HepG2 (cell line): Measurements from ENCODE around the gene VAMP8. TPM values are rescaled to one million over a fixed set of nuclear protein-coding genes. Genes with fewer than 3 reads are reported as not detected.

Source experiments
- ASH2L ChIP-seq: fragments of 300-600, 200-600 bp; sonication (generic); IDR thresholded peaks from 2 replicates; pipeline ENCODE4 v1.7.0; 2017; ENCODE audit warnings: low read depth, mild to moderate bottlenecking, moderate library complexity, mixed read lengths, low read length; ENCODE audit not compliant: insufficient read length
- BATF2 ChIP-seq: sonication (generic); formaldehyde crosslinking; IDR thresholded peaks from 2 replicates; pipeline ENCODE4 v1.8.0; 2022; ENCODE audit warnings: mild to moderate bottlenecking, missing genetic modification reagents, moderate library complexity
- CENPT ChIP-seq: sonication (generic); formaldehyde crosslinking; IDR thresholded peaks from 2 replicates; pipeline ENCODE4 v1.8.0; 2022; ENCODE audit warnings: low read depth, mild to moderate bottlenecking, moderate library complexity, missing genetic modification reagents
- MBNL3 ChIP-seq: fragments of 250-450 bp; sonication (Bioruptor Pico); conservative IDR thresholded peaks from 2 replicates; pipeline ENCODE4 v1.8.0; 2022; ENCODE audit warnings: mild to moderate bottlenecking, inconsistent platforms
- NBN ChIP-seq: fragments of 450-650 bp; conservative IDR thresholded peaks from 2 replicates; pipeline ENCODE4 v1.6.1; 2017
- NR2C2 ChIP-seq: sonication (generic); formaldehyde crosslinking; IDR thresholded peaks from 2 replicates; pipeline ENCODE4 v1.4.0; 2020; ENCODE audit warnings: missing genetic modification reagents, mild to moderate bottlenecking, moderate library complexity, borderline replicate concordance
- REXO4 ChIP-seq: sonication (generic); formaldehyde crosslinking; IDR thresholded peaks from 2 replicates; pipeline ENCODE4 v1.8.0; 2022; ENCODE audit warnings: missing genetic modification reagents, mild to moderate bottlenecking, borderline replicate concordance
- ZNF282 ChIP-seq: fragments of 450-650 bp; IDR thresholded peaks from 2 replicates; pipeline ENCODE4 v1.6.1; 2018; ENCODE audit not compliant: partially characterized antibody
- ZNF652 ChIP-seq: IDR thresholded peaks from 2 replicates; pipeline ENCODE4 v1.6.1; 2016; ENCODE audit warnings: low read depth, borderline replicate concordance
- ZNF766 ChIP-seq: sonication (generic); formaldehyde crosslinking; IDR thresholded peaks from 2 replicates; pipeline ENCODE4 v1.5.0; 2020; ENCODE audit warnings: missing genetic modification reagents, borderline replicate concordance
- ZSCAN12 ChIP-seq: sonication (generic); formaldehyde crosslinking; IDR thresholded peaks from 2 replicates; pipeline ENCODE4 v1.9.0; 2021; ENCODE audit warnings: mild to moderate bottlenecking, missing genetic modification reagents
- polyA plus RNA-seq, 8 experiments: library from polyadenylated mRNA; depleted of rRNA in 3 of 8; stranded (reverse) in 7 of 8; unstranded in 1 of 8; fragments of >200 nt; fragmentation: Illumina TruSeq in 4 of 8; extraction: Trizol in 4 of 8; gene quantifications; 2 replicates each; pipeline versions ENCODE4 v1.2.1 to v1.2.3, GENCODE V29; 2011 to 2016; ENCODE audit warnings: low read depth in 4 of 8, missing spikeins in 1 of 8, mixed read lengths in 1 of 8; ENCODE audit not compliant: insufficient read depth in 1 of 8
- total RNA-seq, 5 experiments: library from RNA; depleted of rRNA; stranded (reverse); fragments of >200 nt; fragmentation: Illumina TruSeq; extraction: Trizol; gene quantifications; 2 replicates each; pipeline ENCODE4 v1.2.3, GENCODE V29; 2016; ENCODE audit warnings: low read depth in 1 of 5
- TF ChIP-seq, protein P1 (sequence below): sonication (generic); formaldehyde crosslinking; IDR thresholded peaks from 2 replicates; pipeline ENCODE4 v1.8.0; 2022; ENCODE audit warnings: mild to moderate bottlenecking, missing genetic modification reagents, borderline replicate concordance
- TF ChIP-seq, protein P2 (sequence below): sonication (generic); formaldehyde crosslinking; IDR thresholded peaks from 2 replicates; pipeline ENCODE4 v1.4.0; 2020; ENCODE audit warnings: mild to moderate bottlenecking, missing genetic modification reagents
- TF ChIP-seq, protein P3 (sequence below): sonication (generic); formaldehyde crosslinking; IDR thresholded peaks from 2 replicates; pipeline ENCODE4 v1.9.0; 2022; ENCODE audit warnings: low read depth, missing genetic modification reagents
- TF ChIP-seq, protein P4 (sequence below): sonication (generic); formaldehyde crosslinking; IDR thresholded peaks from 2 replicates; pipeline ENCODE4 v1.4.0; 2020; ENCODE audit warnings: mild to moderate bottlenecking, missing genetic modification reagents

The VAMP8 gene
- total and polyA plus RNA-seq, 2 of the 13 experiments (the other 11 are each of a cell fraction or from before 2014, with no cell fraction given), result 83.3 to 157 TPM

DNA sequence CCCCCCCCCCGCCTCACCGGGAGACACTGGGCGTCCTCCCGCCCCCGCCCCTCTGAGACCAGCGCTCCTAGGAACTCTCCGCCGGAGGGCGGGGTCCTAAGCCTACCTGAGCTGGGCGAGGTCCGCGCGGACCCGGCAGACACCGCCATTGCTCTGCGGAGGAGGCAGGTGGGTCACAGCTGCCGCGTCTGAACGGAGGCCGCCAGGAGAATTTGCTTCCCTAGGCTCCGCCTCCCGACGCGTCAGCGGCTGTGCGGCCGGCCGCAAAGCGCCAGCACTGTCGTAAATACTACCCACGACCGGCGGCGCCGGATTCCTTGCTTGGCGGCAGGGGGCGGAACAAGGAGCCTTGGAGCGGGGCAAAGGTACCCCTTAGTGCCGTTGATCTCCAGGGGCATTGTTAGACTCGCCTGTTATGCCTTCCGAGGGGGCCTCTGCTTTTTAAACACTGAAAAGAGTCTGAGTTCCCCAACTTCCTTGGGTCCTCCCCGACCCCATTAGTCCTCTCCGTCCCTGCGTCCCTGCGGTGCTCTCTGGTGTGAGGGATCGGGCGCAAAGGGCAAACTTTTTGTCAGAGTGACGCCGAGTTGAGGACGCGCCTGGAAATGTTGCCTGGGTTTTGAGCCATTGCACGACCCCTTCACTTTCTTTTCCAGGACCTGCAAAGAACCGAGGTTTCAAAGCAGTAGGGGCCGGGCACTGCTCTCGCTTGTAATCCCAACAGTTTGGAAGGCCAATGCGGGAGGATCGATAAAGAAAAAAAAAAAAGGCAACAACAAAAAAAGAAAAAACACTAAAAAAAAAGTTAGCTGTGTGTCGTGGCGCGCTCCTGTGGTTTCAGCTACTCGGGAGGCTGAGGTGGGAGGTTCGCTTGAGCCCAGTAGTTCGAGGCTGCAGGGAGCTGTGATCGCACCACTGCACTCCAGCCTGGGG, 15.8 kb upstream of the VAMP8 start, which contains the start of gene GGCX (continued):
- TF ChIP-seq ZSCAN12 (CRISPR knock-in tag) (no peak), CENPT (CRISPR knock-in tag) (no peak), ZNF766 (CRISPR knock-in tag) (0 out of 2 replicates have a peak, but pooled peaks have one; percentile 41), ZNF652 (CRISPR knock-in tag) (no peak), MBNL3 (CRISPR knock-in tag) (no peak), ZNF282 (no peak), NR2C2 (CRISPR knock-in tag) (peak; percentile 84), REXO4 (no peak), NBN (no peak), BATF2 (no peak), ASH2L (peak; percentile 92)
- TF ChIP-seq, protein P1, sequence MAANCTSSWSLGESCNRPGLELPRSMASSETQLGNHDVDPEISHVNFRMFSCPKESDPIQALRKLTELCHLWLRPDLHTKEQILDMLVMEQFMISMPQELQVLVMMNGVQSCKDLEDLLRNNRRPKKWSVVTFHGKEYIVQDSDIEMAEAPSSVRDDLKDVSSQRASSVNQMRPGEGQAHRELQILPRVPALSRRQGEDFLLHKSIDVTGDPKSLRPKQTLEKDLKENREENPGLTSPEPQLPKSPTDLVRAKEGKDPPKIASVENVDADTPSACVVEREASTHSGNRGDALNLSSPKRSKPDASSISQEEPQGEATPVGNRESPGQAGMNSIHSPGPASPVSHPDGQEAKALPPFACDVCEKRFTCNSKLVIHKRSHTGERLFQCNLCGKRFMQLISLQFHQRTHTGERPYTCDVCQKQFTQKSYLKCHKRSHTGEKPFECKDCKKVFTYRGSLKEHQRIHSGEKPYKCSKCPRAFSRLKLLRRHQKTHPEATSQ (CRISPR knock-in tag), result no peak; the same call in 1 of the 2 replicates
- TF ChIP-seq, protein P2, sequence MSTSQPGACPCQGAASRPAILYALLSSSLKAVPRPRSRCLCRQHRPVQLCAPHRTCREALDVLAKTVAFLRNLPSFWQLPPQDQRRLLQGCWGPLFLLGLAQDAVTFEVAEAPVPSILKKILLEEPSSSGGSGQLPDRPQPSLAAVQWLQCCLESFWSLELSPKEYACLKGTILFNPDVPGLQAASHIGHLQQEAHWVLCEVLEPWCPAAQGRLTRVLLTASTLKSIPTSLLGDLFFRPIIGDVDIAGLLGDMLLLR (CRISPR knock-in tag), result peak; percentile 87; the same call in 1 of the 2 replicates
- TF ChIP-seq, protein P3, sequence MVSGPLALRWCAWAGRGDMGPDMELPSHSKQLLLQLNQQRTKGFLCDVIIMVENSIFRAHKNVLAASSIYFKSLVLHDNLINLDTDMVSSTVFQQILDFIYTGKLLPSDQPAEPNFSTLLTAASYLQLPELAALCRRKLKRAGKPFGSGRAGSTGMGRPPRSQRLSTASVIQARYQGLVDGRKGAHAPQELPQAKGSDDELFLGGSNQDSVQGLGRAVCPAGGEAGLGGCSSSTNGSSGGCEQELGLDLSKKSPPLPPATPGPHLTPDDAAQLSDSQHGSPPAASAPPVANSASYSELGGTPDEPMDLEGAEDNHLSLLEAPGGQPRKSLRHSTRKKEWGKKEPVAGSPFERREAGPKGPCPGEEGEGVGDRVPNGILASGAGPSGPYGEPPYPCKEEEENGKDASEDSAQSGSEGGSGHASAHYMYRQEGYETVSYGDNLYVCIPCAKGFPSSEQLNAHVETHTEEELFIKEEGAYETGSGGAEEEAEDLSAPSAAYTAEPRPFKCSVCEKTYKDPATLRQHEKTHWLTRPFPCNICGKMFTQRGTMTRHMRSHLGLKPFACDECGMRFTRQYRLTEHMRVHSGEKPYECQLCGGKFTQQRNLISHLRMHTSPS (CRISPR knock-in tag), result peak; percentile 55
- TF ChIP-seq, protein P4, sequence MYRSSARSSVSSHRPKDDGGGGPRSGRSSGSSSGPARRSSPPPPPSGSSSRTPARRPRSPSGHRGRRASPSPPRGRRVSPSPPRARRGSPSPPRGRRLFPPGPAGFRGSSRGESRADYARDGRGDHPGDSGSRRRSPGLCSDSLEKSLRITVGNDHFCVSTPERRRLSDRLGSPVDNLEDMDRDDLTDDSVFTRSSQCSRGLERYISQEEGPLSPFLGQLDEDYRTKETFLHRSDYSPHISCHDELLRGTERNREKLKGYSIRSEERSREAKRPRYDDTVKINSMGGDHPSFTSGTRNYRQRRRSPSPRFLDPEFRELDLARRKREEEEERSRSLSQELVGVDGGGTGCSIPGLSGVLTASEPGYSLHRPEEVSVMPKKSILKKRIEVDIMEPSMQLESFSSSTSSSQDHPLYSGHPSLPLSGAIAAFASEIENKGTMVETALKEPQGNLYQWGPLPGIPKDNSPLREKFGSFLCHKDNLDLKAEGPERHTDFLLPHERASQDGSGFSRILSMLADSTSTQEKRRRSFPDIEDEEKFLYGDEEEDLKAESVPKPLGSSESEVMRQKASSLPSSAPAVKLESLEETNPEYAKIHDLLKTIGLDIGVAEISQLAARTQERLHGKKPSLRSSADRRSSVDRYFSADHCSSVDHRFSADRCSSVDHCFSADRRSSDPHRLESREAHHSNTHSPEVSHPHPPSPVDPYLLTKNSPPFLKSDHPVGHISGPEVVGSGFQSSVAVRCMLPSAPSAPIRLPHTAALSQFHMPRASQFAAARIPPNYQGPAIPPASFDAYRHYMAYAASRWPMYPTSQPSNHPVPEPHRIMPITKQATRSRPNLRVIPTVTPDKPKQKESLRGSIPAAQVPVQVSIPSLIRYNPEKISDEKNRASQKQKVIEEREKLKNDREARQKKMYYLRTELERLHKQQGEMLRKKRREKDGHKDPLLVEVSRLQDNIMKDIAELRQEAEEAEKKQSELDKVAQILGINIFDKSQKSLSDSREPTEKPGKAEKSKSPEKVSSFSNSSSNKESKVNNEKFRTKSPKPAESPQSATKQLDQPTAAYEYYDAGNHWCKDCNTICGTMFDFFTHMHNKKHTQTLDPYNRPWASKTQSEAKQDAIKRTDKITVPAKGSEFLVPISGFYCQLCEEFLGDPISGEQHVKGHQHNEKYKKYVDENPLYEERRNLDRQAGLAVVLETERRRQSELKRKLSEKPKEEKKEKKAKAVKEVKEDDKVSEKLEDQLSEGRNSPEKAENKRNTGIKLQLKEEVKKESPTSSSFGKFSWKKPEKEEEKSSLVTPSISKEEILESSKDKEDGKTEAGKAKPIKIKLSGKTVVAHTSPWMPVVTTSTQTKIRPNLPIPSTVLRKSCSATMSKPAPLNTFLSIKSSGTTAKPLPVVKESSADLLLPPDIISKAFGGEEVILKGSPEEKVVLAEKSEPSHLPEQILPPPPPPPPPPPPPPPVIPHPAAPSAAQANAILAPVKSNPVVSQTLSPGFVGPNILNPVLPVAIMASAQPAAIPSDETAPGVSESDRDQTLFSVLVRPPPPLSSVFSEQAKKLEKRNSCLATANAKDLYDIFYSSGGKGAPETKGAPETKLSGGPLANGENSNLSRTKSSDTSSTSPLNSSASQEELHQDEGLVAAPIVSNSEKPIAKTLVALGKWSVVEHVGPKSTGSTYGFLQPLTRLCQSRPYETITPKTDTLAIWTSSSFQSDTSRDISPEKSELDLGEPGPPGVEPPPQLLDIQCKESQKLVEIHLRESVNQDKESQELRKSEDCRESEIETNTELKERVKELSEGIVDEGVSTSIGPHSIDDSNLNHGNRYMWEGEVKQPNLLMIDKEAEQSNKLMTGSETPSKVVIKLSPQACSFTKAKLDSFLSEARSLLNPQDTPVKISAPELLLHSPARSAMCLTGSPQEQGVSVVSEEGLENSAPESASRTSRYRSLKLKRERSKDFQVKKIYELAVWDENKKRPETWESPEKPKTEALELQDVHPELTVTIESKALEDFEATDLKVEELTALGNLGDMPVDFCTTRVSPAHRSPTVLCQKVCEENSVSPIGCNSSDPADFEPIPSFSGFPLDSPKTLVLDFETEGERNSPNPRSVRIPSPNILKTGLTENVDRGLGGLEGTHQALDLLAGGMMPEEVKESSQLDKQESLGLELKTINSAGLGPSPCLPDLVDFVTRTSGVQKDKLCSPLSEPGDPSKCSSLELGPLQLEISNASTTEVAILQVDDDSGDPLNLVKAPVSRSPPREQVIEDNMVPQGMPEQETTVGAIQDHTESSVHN (CRISPR knock-in tag), result no peak; the same call in 1 of the 2 replicates
